ENCODE data around the gene ADAT1. TPM values are rescaled to one million over a fixed set of nuclear protein-coding genes. Genes with fewer than 3 reads are reported as not detected.

Gene ADAT1
- total RNA-seq = 10 to 100 TPM; 41.3 to 69.4 (median 63.6) TPM
- polyA plus RNA-seq = 10 to 100 TPM; 35.6 to 36.1 TPM
- 40.5 reads per million, percentile 66 among the genes with 10 or more reads in this experiment for total RNA-seq

GRCh38 chr16:75622761-75623605 is at the start of gene ADAT1:
Gene ADAT1 (minus strand): TSS chr16:75623281. CDS start chr16:75620799, 2,482 bp downstream.
- peaks cover 30 to 49% of the 10 kb centered on the region in 2 donors for H3K4me1 ChIP-seq (ENCODE audit: control insufficient read depth in 2 of 2, insufficient read depth in 2 of 2, low read length in 2 of 2)
- H3K4me1 Mint-ChIP-seq = peaks cover 29 to 76% (median 52%) of the 10 kb centered on the region in 7 donors
- peaks cover 0 to 21% (median 3%) of the 10 kb centered on the region in 3 experiments for H3K36me3 ChIP-seq (ENCODE audit: control insufficient read depth in 2 of 3, insufficient read depth in 3 of 3, low read length in 3 of 3)
- H3K36me3 Mint-ChIP-seq = peaks cover 8 to 38% (median 33%) of the 10 kb centered on the region in 5 donors
- peaks cover 0 to 4% (median 0%) of the 10 kb centered on the region in 11 donors for H3K9me3 Mint-ChIP-seq
- peak within 1 kb of the TSS; percentile 80 for H3K4me3 ChIP-seq (ENCODE audit: low read length)
- peak within 1 kb of the TSS; percentile 91 to 99 (median 96) for H3K4me3 Mint-ChIP-seq
- ChIA-PET CTCF (interaction anchor here (0.8 to 2.1 kb wide), 6 partner anchors 17 to 141 kb away, joined by 3 to 8 read pairs (median 4); partner anchors contain the start of genes GABARAPL2, KARS1 and TERF2IP), POLR2A (interaction anchor here (0.9 to 6.6 kb wide), 11 partner anchors 9 to 189 kb away, joined by 3 to 118 read pairs (median 5); partner anchors contain the start of genes CFDP1, GABARAPL2, KARS1 and TERF2IP)
- peak within 1 kb of the TSS; percentile 93 for H3K27ac ChIP-seq (ENCODE audit: low read depth, low read length)
- peak; percentile 91 to 99 (median 97) for DNase-seq
- intact Hi-C loops (cut with micrococcal nuclease) = loop anchor here (1.0 to 10.0 kb wide), 18 partner anchors 24 to 1567 kb away; partner anchors contain the start of genes CFDP1 (in 2 of the 2), GABARAPL2 (in 2 of the 2), KARS1 (in 2 of the 2) and TERF2IP (in 2 of the 2)
- ATAC-seq = peak; percentile 97
- no peaks in the 10 kb centered on the region for H3K27me3 Mint-ChIP-seq
- H3K27me3 ChIP-seq (ENCODE audit: control insufficient read depth in 2 of 2, insufficient read depth in 2 of 2, low read length in 2 of 2) = no peaks in the 10 kb centered on the region
- H3K9me3 ChIP-seq (ENCODE audit: control insufficient read depth in 2 of 3, low read length in 3 of 3) = no peaks in the 10 kb centered on the region
- H3K27ac Mint-ChIP-seq = peak within 1 kb of the TSS; percentile 92 to 99 (median 97)

GRCh38 chr16:75667503-75667902 is 44.4 kb upstream of the ADAT1 start:
- Histone ChIP-seq H3K9me3 (ENCODE audit: control insufficient read depth in 2 of 3, low read length in 3 of 3) (no peaks in the 10 kb centered on the region), H3K36me3 (ENCODE audit: control insufficient read depth in 2 of 3, insufficient read depth in 3 of 3, low read length in 3 of 3) (no peaks in the 10 kb centered on the region), H3K27me3 (ENCODE audit: control insufficient read depth in 2 of 2, insufficient read depth in 2 of 2, low read length in 2 of 2) (no peaks in the 10 kb centered on the region), H3K4me3 (ENCODE audit: low read length) (no peak overlapping the region), H3K4me1 (ENCODE audit: control insufficient read depth in 2 of 2, insufficient read depth in 2 of 2, low read length in 2 of 2) (no peaks in the 10 kb centered on the region), H3K27ac (ENCODE audit: low read depth, low read length) (no peak overlapping the region)
- Mint-ChIP-seq H3K4me3 (no peak overlapping the region), H3K27ac (no peak overlapping the region), H3K27me3 (no peaks in the 10 kb centered on the region), H3K4me1 (no peaks in the 10 kb centered on the region), H3K9me3 (peaks cover 0 to 2% (median 0%) of the 10 kb centered on the region in 11 donors), H3K36me3 (peaks cover 0 to 10% (median 0%) of the 10 kb centered on the region in 5 donors)
- ATAC-seq (no peak), DNase-seq (no peak)
- CTCF ChIA-PET = no interaction called here
- POLR2A ChIA-PET = no interaction called here
- intact Hi-C loops (cut with micrococcal nuclease) = no loop called here

GRCh38 chr16:75660726-75661302 is 37.7 kb upstream of the ADAT1 start:
- peaks cover 9 to 32% (median 25%) of the 10 kb centered on the region in 3 experiments for H3K36me3 ChIP-seq (ENCODE audit: control insufficient read depth in 2 of 3, insufficient read depth in 3 of 3, low read length in 3 of 3)
- Mint-ChIP-seq H3K27me3 (no peaks in the 10 kb centered on the region), H3K36me3 (peaks cover 12 to 21% (median 17%) of the 10 kb centered on the region in 5 donors), H3K4me3 (no peak overlapping the region), H3K9me3 (peaks cover 0 to 2% (median 0%) of the 10 kb centered on the region in 11 donors), H3K27ac (peak overlapping the region in 5 of 9 donors; percentile 10 to 51 (median 37)), H3K4me1 (peaks cover 5 to 20% (median 8%) of the 10 kb centered on the region in 7 donors)
- H3K27me3 ChIP-seq (ENCODE audit: control insufficient read depth in 2 of 2, insufficient read depth in 2 of 2, low read length in 2 of 2) = no peaks in the 10 kb centered on the region
- H3K9me3 ChIP-seq (ENCODE audit: control insufficient read depth in 2 of 3, low read length in 3 of 3) = no peaks in the 10 kb centered on the region
- H3K4me1 ChIP-seq (ENCODE audit: control insufficient read depth in 2 of 2, insufficient read depth in 2 of 2, low read length in 2 of 2) = no peaks in the 10 kb centered on the region
- intact Hi-C loops (cut with micrococcal nuclease) = no loop called here
- ATAC-seq (no peak), DNase-seq (no peak)
- CTCF ChIA-PET = no interaction called here
- POLR2A ChIA-PET = interaction anchor here (2.4 kb wide), 1 partner anchor 13 kb away, joined by 15 read pairs; the partner anchor contains the start of genes KARS1 and TERF2IP
- H3K27ac ChIP-seq (ENCODE audit: low read depth, low read length) = peak overlapping the region; percentile 7
- H3K4me3 ChIP-seq (ENCODE audit: low read length) = no peak overlapping the region

GRCh38 chr16:75660321-75660720 is 37.2 kb upstream of the ADAT1 start:
- Mint-ChIP-seq H3K4me1 (peaks cover 5 to 22% (median 10%) of the 10 kb centered on the region in 7 donors), H3K27ac (peak overlapping the region in 3 of 9 donors; percentile 10 to 51 (median 36)), H3K27me3 (no peaks in the 10 kb centered on the region), H3K36me3 (peaks cover 12 to 23% (median 19%) of the 10 kb centered on the region in 5 donors), H3K4me3 (no peak overlapping the region), H3K9me3 (peaks cover 0 to 2% (median 0%) of the 10 kb centered on the region in 11 donors)
- Histone ChIP-seq H3K36me3 (ENCODE audit: control insufficient read depth in 2 of 3, insufficient read depth in 3 of 3, low read length in 3 of 3) (peaks cover 9 to 37% (median 30%) of the 10 kb centered on the region in 3 experiments), H3K4me3 (ENCODE audit: low read length) (no peak overlapping the region), H3K9me3 (ENCODE audit: control insufficient read depth in 2 of 3, low read length in 3 of 3) (no peaks in the 10 kb centered on the region), H3K4me1 (ENCODE audit: control insufficient read depth in 2 of 2, insufficient read depth in 2 of 2, low read length in 2 of 2) (no peaks in the 10 kb centered on the region), H3K27me3 (ENCODE audit: control insufficient read depth in 2 of 2, insufficient read depth in 2 of 2, low read length in 2 of 2) (no peaks in the 10 kb centered on the region), H3K27ac (ENCODE audit: low read depth, low read length) (peak overlapping the region; percentile 7)
- DNase-seq = no peak
- intact Hi-C loops (cut with micrococcal nuclease) = no loop called here
- ChIA-PET POLR2A (interaction anchor here (0.9 to 2.4 kb wide), 2 partner anchors 12 to 37 kb away, joined by 3 to 15 read pairs; partner anchors contain the start of genes ADAT1, KARS1 and TERF2IP), CTCF (no interaction called here)
- ATAC-seq = no peak

- Mint-ChIP-seq H3K4me1 (peaks cover 12 to 40% (median 22%) of the 10 kb centered on the region in 7 donors), H3K27me3 (no peaks in the 10 kb centered on the region), H3K9me3 (no peaks in the 10 kb centered on the region), H3K27ac (peak overlapping the region in 2 of 9 donors; percentile 38 to 51), H3K36me3 (peaks cover 12 to 30% (median 26%) of the 10 kb centered on the region in 5 donors), H3K4me3 (no peak overlapping the region)
- peak; percentile 44 for ATAC-seq
- DNase-seq = no peak
- Histone ChIP-seq H3K36me3 (ENCODE audit: control insufficient read depth in 2 of 3, insufficient read depth in 3 of 3, low read length in 3 of 3) (peaks cover 9 to 48% (median 37%) of the 10 kb centered on the region in 3 experiments), H3K4me3 (ENCODE audit: low read length) (no peak overlapping the region), H3K9me3 (ENCODE audit: control insufficient read depth in 2 of 3, low read length in 3 of 3) (no peaks in the 10 kb centered on the region), H3K4me1 (ENCODE audit: control insufficient read depth in 2 of 2, insufficient read depth in 2 of 2, low read length in 2 of 2) (peaks cover 4 to 13% of the 10 kb centered on the region in 2 donors), H3K27ac (ENCODE audit: low read depth, low read length) (no peak overlapping the region), H3K27me3 (ENCODE audit: control insufficient read depth in 2 of 2, insufficient read depth in 2 of 2, low read length in 2 of 2) (no peaks in the 10 kb centered on the region)
- POLR2A ChIA-PET = interaction anchor here (2.4 kb wide), 1 partner anchor 10 kb away, joined by 15 read pairs; the partner anchor contains the start of genes KARS1 and TERF2IP
- CTCF ChIA-PET = no interaction called here
- intact Hi-C loops (cut with micrococcal nuclease) = no loop called here
Measured at GRCh38 chr16:75658175-75658574, 35.1 kb upstream of the ADAT1 start.

- H3K27me3 ChIP-seq (ENCODE audit: control insufficient read depth in 2 of 2, insufficient read depth in 2 of 2, low read length in 2 of 2) = no peaks in the 10 kb centered on the region
- Mint-ChIP-seq H3K4me1 (peaks cover 46 to 72% (median 57%) of the 10 kb centered on the region in 7 donors), H3K9me3 (no peaks in the 10 kb centered on the region), H3K4me3 (peak overlapping the region in 8 of 10 donors; percentile 7 to 90 (median 52)), H3K27me3 (no peaks in the 10 kb centered on the region), H3K36me3 (peaks cover 12 to 38% (median 36%) of the 10 kb centered on the region in 5 donors), H3K27ac (peak overlapping the region in 8 of 9 donors; percentile 37 to 86 (median 48))
- no peaks in the 10 kb centered on the region for H3K9me3 ChIP-seq (ENCODE audit: control insufficient read depth in 2 of 3, low read length in 3 of 3)
- DNase-seq (no peak), ATAC-seq (no peak)
- ChIA-PET POLR2A (no interaction called here), CTCF (interaction anchor here (0.6 kb wide), 1 partner anchor 29 kb away, joined by 3 read pairs; no protein-coding TSS in a partner anchor)
- peak overlapping the region; percentile 59 for H3K27ac ChIP-seq (ENCODE audit: low read depth, low read length)
- H3K36me3 ChIP-seq (ENCODE audit: control insufficient read depth in 2 of 3, insufficient read depth in 3 of 3, low read length in 3 of 3) = peaks cover 9 to 44% (median 37%) of the 10 kb centered on the region in 3 experiments
- intact Hi-C loops (cut with micrococcal nuclease) = no loop called here
- H3K4me3 ChIP-seq (ENCODE audit: low read length) = no peak overlapping the region
- peaks cover 27 to 29% of the 10 kb centered on the region in 2 donors for H3K4me1 ChIP-seq (ENCODE audit: control insufficient read depth in 2 of 2, insufficient read depth in 2 of 2, low read length in 2 of 2)
Measured at GRCh38 chr16:75653922-75654321, 30.8 kb upstream of the ADAT1 start.

Measured in naive thymus-derived CD4-positive, alpha-beta T cell (primary cell).